Lower leg skin (tissue), 3 donors: ENCODE data around the gene PLXNC1.

Experiments
- CTCF ChIP-seq, 3 donors: fragments of 450-650 bp; IDR thresholded peaks; one replicate each; pipeline ENCODE4 v1.5.1; 2016; ENCODE audit warnings: antibody characterized with exemption in 3 of 3, mild to moderate bottlenecking in 3 of 3, moderate library complexity in 2 of 3
- POLR2A ChIP-seq, 2 donors: fragments of 450-650 bp; IDR thresholded peaks; one replicate each; pipeline ENCODE4 v1.6.1; 2016 to 2017; ENCODE audit warnings: antibody characterized with exemption in 2 of 2, mild to moderate bottlenecking in 1 of 2, moderate library complexity in 1 of 2

GRCh38 chr12:94203796-94204195, 55.4 kb downstream of the PLXNC1 start:
- TF ChIP-seq CTCF (IDR thresholded peaks at IDR 0.05) (no peak), POLR2A (IDR thresholded peaks at IDR 0.05) (no peak)
